ENCODE data around the gene SIL1.

DNA sequence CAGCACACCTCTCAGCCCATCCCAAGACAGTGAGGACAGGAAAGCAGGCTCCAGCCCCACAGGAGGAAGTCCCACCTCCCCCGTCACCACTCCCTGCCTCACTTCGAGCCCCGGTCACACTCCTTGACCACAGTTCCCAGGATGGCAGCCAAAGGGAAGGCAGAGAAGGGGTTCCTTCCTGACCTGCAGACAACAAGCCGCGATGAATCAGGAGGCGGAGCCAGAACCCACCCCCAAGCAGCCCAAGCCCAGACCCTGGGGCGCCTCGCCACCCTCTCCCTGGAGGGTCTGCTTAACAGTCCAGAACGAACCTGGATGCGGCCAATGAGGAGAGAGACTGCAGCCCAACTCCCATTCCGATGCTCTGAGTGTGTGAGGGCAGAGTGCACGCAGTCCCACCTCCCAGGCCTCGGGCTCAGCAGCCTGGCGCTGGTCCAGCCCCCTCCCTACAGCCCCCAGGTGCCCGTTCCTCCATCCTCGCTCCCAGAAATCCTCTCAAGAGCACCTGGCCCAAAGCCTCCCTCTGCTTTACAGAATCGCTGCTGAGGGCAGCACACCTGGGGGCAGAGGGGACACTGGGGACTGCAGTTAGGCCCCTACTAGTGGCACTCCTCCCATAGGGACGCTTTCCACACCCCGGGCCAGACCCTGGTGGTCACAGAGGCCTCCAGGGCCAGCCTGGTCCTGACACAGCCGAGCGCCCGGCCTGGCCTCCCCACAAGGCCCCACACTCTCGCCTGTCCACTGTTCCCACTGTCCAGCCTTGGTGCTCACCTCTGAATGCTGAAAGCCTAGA lies 253.4 kb downstream of the SIL1 start:
- TF ChIP-seq, protein P1, sequence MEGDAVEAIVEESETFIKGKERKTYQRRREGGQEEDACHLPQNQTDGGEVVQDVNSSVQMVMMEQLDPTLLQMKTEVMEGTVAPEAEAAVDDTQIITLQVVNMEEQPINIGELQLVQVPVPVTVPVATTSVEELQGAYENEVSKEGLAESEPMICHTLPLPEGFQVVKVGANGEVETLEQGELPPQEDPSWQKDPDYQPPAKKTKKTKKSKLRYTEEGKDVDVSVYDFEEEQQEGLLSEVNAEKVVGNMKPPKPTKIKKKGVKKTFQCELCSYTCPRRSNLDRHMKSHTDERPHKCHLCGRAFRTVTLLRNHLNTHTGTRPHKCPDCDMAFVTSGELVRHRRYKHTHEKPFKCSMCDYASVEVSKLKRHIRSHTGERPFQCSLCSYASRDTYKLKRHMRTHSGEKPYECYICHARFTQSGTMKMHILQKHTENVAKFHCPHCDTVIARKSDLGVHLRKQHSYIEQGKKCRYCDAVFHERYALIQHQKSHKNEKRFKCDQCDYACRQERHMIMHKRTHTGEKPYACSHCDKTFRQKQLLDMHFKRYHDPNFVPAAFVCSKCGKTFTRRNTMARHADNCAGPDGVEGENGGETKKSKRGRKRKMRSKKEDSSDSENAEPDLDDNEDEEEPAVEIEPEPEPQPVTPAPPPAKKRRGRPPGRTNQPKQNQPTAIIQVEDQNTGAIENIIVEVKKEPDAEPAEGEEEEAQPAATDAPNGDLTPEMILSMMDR (IDR thresholded peaks at IDR 0.05), result no peak
- TF ChIP-seq POLR2A (IDR thresholded peaks at IDR 0.05), result no peak

Measured in gastroesophageal sphincter (tissue), 3 donors.